ENCODE data around the gene ARHGAP42.

The ARHGAP42 gene

DNA sequence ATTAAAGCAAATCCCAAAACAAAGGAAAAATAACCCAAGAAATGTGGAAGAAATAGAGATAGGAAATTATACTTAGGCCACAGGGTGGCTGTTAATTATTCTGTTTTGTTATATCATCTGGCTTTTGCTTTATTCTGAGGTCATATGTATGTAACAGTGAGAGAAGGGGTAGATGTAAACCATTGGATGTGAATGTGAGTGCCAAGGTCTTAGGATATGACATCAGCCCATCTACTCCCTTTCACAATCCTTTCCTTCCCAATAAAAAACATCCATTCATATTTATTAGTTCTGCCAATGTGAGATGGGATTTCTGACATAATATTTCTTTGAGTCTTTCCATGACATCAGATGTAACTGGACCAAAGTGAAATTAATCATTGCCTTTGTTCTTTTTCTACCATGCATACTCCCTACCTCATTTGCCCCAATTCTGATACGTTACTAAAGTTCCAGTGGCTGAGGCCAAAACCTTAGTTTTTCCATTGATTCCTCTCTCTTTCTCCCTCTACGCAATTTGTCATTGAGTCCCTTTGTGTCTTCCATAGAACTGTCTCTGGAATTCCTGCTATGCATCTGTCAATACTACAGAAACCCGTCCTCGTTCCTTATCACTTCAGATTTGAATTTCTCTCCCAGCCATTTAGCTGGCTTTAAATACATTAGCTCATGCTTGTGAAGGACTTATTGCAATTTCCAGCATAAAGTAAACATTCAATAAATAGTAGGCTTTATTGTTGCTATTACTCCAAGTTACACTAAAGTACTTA is 170.3 kb downstream of the ARHGAP42 start:
- ChIA-PET CTCF (no interaction called here), POLR2A (ENCODE audit: low non-redundant PET) (no interaction called here)
- no peak for TF ChIP-seq CTCF (conservative IDR thresholded peaks at IDR 0.05; ENCODE audit: low read depth)
- DNase-seq (ENCODE audit: low spot score): no peak
- H3K27ac ChIP-seq: no peak overlapping the region

DNA sequence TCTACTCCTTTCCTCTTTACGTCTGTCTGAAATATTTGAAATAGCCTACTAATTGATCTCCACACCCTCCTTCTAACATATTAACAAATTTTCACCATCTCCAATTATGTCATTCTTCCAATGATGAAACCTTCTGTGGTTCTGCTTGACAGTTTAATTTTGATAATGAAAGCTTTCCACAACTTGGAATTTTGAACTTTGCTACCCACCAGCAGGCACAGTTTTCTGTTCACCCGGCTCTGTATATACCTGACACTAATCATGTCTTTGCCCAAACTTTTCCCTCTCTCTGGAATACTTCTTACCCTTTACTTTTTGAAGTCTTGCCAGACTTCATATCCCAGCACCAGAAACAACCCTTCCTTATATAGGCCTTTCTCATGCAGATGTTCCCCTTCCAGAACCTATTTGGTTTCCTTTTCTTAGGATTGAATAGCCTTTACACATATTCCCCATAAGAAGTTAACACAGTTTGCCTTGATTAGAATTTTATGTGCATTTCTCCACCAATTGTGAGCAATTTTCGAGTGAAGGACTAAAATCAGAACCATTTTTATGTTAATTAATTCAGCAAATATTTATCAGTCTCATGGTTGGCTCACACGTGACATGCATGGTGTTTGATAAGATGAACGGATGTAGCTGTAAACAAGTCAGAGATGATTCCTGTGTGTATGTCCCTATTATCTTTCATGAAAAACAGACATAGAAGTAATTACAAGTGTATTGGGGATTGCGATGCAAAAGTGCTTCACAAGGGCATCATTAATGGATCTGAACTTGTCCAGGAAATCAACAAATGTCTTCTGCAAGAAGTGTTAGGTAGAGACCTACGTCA is 173.4 kb downstream of the ARHGAP42 start:
- no peak overlapping the region for H3K27ac ChIP-seq
- POLR2A ChIA-PET (ENCODE audit: low non-redundant PET): no interaction called here
- DNase-seq (ENCODE audit: low spot score): no peak
- TF ChIP-seq CTCF (conservative IDR thresholded peaks at IDR 0.05; ENCODE audit: low read depth): no peak
- CTCF ChIA-PET: no interaction called here

GRCh38 chr11:100861212-100861611 is 174.1 kb downstream of the ARHGAP42 start:
- no peak for TF ChIP-seq CTCF (conservative IDR thresholded peaks at IDR 0.05; ENCODE audit: low read depth)
- H3K27ac ChIP-seq: no peak overlapping the region
- no peak for DNase-seq (ENCODE audit: low spot score)
- POLR2A ChIA-PET (ENCODE audit: low non-redundant PET): no interaction called here
- CTCF ChIA-PET: no interaction called here

DNA sequence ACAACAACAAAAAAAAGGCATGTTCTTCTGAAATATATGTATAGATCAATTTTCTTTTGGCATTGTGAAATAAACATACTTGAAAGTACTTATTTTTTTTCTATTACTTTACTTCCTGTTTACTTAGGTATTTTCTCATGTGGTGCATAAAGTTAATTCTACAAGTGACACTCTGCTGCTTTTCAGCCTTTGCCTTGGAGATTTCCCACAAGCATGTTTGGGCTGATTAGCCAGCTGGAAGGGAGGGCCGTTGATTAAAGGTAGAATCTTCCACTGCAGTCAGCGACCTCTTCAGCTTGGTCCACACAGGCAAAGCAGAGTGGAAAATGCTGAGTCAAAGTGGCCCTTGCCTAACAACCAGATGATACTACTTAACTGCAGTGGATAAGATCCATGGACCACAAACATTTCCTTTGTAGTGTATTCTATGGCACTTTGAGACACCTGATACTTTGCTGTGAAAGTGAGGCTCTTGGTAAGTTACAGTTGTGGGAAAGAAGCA is 176.0 kb downstream of the ARHGAP42 start:
- no peak for DNase-seq (ENCODE audit: low spot score)
- no peak overlapping the region for H3K27ac ChIP-seq
- TF ChIP-seq CTCF (conservative IDR thresholded peaks at IDR 0.05; ENCODE audit: low read depth): no peak
- ChIA-PET CTCF (no interaction called here), POLR2A (ENCODE audit: low non-redundant PET) (no interaction called here)

DNA sequence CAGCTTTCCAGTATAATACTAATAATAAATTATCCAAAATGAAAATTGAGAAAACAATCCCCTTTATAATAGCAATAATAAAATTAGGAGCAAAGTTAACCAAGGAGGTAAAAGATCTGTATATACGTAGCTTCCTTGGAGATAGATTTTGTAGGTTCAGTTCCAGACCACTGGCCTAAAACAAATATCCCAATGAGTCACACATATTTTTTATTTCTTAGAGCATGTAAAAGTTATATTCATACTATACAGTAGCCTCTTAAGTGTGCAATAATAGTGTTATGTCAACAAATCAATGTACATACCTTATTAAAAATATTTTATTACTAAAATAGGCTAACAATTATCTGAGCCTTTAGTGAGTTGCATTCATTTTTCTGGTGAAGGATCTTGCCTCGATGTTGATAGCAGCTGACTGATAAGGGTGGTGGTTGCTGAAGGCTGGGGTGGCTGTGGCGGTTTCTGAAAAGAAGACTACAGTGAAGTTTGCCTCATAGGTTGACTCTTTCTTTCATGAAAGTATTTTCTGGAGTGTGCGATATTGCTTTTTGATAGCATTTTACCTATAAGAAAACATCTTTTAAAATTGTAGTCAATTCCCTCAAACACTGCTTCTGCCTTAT is 178.5 kb downstream of the ARHGAP42 start:
- no peak for TF ChIP-seq CTCF (conservative IDR thresholded peaks at IDR 0.05; ENCODE audit: low read depth)
- ChIA-PET CTCF (no interaction called here), POLR2A (ENCODE audit: low non-redundant PET) (no interaction called here)
- DNase-seq (ENCODE audit: low spot score): no peak
- H3K27ac ChIP-seq: no peak overlapping the region

GRCh38 chr11:100866453-100866852 is 179.4 kb downstream of the ARHGAP42 start:
- ChIA-PET POLR2A (ENCODE audit: low non-redundant PET) (no interaction called here), CTCF (interaction anchor here (0.6 kb wide), 1 partner anchor 41 kb away, joined by 3 read pairs; no protein-coding TSS in a partner anchor)
- no peak for DNase-seq (ENCODE audit: low spot score)
- no peak for TF ChIP-seq CTCF (conservative IDR thresholded peaks at IDR 0.05; ENCODE audit: low read depth)
- no peak overlapping the region for H3K27ac ChIP-seq
